Endometrium (tissue), 2 donors: ENCODE measurements around the gene KCNH2.

ENCODE experiments used
- FAIRE-seq: peaks from 2 replicates; lab custom pipeline; 2012; peaks lifted over from hg19 to GRCh38; lab: Jason Lieb, UNC
- donor health status: control.
- donor health status: control.

Gene KCNH2

DNA sequence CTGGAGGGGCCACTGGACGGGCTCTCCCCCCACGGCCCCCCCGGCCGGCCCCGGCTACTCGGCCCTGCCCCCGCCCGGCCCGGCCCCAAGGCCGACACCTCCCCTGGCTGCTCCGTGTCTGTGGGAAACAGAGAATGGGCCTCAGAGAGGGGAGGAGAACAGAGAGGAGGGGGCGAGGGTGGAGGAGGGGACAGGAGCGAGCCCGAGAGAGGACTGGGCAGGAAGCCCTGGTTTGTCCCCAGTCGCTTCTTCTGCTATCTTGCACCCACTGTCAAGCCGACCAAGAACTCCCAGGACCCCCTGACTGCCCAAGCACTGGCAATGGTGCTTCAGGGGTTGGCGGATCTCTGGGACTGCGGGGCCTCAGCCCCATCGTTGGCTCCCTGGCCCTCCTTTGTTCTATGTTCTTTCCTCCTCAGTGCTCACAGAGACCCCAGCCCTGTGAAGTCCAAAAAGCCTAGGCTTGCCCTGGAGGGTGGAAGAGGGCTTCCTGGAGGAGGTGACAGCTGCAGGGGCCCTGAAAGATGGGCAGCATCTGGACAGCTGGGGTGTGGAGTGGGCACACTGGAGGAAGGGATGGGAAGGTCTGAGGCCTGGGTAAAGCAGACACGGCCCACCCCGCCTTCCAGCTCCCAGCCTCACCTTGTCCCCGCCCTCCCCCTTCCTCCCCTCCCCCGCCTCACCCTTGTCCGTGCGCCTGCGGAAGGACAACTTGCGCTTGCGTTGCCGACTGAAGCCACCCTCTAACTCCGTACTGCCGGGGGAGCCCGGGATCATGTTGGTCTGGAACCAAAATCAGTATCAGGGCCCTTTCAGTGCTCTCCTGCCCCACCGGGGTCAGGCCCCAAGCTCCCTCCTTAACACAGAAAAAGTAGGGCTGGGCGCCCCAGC lies 30.1 kb downstream of the KCNH2 start:
- FAIRE-seq: no peak

DNA sequence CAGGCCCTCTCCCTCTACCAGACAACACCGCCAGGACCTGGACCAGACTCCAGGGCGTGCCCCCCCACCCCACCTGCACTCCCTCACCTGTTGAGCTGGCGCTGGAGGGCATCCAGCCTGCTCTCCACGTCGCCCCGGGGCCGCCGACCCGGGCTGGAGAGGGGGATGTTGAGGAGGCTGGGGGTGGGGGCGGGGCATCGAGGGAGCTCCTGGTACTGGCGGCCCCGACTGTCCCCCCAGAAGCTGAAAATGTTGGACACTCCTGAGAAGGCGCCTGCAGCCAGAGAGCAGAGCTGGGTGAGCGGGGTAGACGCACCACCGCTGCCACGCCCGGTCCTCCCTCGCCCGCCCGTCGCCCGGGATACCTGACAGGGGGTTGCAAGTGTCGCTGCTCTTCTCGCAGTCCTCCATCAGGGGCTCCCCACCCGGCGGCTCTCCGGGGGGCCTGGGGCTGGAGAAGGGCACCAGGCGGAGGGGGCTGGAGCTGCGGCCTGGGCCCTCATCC lies 30.8 kb downstream of the KCNH2 start:
- no peak for FAIRE-seq

DNA sequence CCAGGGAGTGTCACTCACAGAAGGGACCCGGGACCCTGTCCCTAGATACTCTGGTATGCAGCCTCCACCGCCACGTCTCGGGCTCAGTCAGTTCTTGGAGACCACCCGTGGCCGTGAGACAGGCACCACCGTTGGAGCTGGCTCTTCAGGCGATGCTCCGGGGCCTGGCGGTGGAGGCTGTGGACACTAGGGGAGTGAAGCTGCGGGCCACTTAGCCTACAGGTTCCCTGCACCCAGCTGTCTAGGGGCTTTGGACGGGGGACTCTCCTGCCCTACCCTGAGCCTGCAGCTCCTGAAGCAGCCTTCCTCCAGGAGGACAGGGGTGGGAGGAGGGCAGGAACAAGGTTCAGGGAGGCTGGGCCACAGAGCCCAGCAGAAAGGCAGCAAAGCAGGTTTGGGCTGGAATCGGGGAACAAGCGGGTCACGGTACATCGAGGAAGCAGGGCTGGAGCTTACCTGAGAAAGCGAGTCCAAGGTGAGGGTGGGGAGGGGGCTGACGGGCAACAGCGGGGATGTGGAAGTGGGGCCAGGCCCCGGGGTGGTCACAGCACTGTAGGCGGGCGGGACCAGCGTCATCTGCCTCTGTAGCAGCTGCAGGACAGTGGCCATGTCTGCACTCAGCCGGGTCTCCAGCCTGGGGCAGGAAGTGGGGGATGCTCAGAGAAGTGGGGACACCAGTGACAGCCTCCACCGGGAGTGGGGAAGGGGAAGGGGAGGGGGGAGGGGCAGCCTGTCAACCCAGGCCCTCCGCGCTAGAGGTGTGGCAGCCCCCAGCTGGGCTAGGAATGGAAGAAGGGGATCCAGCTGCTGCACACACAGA lies 31.5 kb downstream of the KCNH2 start:
- no peak for FAIRE-seq

DNA sequence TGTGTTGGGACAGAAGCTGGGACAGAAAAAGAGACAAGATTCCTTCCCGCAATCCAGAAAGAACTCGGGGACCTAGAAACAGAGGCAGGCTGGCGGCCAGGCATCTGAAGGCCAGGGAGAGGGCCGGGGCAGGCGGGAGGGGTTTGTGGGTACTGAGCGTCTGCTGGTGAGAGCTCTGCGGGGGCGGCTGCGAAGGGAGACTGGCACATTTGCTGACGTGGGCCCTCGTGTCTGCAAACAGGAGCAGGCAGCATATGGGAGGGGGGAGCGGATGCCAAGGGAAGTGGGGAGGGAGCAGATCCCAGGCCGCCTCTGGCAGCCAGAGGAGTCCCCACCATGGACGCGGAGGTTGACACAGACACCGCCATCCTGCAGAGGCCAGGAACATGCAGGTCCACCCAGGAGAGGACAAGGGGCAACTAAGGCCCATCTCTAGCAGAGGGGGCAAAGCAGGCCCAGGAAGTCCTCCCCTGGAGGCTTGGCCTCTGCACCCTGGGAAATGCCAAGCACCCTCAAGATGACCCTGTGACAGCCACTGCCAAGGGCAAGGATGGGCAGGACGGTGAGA lies 32.2 kb downstream of the KCNH2 start:
- no peak for FAIRE-seq

DNA sequence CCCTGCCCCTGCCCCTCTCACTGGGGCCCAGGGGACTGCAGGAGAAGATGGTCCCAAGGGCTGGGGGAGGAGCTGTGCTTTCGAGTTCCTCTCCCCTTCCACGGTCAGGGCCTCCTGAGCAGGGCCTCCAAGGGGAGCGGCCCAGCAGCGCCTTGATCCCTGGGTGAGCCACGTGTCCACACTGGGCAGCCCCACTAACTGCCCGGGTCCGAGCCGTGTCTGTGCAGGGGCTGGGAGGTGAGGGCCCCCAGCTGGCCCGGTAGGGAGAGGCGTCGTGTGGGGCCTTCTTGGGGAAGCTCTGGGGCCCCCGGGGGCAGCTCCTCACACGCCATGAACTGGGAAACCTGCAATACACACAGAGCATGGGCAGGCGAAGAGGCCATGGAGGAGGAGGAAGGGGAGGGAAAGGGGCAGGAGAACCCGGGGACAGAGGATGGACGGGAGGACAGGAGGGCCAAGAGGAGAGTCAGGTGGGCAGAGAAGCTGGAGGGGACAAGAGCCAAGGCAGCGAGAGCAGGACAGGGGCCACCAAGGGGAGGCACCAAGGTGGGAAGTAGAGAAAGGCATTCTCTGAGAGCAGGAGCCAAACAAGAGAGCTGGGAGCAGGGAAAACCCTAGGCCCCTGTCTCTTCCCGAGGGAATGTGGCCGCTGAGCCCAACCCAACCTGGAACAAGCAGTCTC lies 32.8 kb downstream of the KCNH2 start:
- FAIRE-seq: no peak

DNA sequence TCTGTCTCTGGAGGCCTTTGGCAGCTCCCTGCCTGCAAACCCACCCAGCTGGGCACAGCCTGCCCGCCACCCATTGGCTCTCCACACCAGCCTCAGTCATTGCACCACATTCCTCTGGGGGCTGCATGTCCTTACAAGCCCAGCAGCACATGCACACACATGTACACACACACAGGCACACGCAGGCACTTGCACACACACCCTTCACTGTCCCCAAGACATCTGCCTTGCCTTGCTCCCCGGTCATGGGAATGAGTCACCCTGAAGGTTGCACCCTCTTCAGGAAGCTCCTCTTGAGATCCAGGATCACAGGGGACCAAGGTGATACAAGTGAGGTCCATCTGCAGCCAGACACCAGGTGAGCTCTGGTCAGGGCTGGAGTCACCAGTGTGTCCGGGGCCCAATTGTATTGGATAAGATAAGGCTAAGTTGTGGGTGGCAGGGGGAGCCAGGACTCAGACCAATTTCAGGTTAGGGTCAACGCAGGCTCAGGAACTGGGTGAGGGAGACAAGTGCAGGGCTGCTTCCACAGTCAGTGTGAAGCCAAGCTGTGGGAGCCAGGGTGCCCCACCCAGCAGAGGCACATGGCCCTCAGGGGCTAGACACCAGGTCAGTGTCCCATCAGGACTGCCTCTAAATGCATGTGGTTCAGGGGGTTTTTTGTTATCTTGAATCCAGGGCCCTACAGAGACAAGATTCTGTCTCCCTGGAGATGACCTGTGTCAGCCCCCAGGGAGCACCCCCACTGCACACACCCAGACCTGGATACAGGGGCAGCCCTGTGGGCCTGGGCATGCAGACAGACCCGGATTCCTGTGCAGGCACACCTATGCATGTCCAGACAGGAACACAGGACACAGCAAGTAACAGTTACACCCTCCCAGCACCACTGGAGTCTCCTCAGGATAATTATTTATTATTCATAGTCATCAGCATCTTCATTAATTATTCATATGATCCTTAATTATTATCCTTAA lies 33.8 kb downstream of the KCNH2 start:
- FAIRE-seq: no peak

DNA sequence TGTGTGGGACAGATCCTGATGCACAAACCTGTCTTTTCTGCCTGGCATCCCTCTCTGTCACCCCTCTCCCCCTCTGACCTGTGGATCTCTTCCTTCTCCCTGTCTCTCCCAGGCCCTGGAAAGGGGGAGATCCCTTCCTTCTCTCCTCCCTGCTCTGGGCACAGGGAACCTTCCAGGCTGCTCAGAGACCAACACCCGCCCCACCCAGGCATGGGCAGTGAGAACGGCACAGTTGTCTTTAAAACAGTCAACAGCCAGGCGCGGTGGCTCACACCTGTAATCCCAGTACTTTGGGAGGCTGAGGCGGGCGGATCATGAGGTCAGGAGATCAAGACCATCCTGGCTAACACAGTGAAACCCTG lies 34.7 kb downstream of the KCNH2 start:
- FAIRE-seq: no peak

DNA sequence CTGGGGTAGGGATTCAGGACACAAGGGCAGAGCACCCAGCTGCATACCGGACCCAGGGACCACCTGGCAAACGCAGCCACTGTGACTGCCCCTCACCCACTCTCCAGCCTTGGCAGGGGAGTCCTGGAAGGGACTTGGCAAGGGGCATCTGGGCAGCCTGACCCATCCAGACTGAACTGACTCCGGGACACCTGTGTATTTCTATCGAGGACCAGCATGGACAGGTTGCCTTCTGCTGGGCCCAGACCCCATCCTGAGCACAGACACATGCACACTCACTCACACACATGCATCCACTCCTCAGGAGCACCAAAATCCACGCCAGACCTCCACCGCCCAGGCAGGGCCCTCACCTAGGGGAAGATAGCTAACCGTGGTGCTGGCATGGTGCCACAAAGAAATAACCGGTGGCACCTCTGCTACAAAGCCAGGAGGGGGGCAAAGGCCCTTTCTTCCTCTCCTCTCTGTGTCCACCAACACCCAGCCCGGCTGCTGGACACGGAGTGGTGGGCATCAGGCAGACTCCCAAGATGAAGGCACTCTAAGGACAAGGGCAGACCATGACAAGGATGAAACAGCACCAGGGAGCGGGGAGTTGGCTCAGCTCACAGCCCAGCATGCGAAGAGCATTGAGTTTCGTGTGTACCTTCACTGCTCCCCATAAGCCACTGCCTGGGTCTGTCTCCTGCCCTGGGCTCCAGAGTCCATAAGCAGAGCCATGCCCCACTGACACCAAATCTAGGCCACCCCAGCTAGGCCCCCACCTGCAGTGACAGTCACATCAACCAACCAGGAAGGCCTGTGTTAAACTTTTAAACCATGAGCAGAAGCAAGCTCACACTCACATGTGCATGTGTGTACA lies 35.3 kb downstream of the KCNH2 start:
- no peak for FAIRE-seq

DNA sequence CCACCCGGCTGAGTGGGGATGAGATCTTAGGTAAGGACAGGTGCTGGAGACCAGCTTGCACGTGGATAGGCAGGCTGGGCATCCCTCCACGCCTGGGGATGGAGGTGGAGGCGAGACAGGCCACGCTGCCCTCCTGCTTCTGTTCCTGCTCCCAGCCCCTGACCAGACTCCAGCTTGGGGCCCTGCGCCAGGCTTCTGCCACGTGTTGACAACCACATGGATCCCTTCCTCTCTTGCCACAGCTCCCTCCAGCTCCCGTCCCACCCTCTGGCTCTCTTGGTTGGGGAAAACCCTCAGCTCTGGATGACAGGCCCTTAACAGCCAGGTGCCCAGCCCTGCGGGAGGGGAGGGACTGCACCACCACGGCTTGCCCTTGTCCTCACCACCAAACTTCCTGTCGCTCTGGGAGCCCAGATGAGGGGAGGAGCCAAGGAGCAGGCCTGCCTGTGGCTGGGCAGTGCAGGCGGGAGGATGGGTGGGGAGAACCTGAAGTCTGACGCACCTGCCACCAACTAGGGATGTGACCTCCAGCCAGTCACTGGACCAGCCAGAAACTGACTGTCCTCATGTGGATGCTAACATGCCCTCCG lies 36.0 kb downstream of the KCNH2 start:
- FAIRE-seq: no peak

DNA sequence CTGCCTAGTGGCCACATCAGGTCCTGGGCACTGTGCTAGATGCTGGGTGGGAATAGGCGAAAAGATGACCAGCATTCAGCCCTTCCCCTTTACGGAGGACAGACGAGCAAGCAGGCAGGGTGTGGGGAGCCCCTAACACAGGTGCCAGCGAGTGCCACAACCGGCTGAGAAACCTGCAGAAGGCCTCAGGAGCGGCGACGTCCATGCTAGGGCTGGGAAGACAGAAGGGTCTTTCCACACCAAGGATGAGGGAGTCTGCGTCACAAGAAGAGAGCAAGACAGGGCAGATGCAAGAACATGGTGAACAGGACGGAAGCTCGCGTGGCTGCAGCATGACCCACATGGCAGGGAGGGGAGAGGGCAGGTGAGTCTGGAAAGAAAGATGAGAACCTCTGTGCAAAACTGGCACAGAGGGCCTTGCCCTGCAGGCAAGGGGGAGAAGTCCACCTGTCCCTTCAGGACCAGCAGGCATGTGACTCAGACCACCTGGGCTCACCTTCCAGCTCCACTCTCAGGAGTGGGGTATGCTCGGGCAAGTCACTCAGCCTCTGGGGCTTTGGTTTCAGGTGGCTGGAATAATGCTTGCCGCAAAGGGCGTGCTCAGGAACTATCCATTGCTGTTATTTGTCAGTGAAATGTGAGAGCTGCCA lies 36.6 kb downstream of the KCNH2 start:
- FAIRE-seq: no peak

DNA sequence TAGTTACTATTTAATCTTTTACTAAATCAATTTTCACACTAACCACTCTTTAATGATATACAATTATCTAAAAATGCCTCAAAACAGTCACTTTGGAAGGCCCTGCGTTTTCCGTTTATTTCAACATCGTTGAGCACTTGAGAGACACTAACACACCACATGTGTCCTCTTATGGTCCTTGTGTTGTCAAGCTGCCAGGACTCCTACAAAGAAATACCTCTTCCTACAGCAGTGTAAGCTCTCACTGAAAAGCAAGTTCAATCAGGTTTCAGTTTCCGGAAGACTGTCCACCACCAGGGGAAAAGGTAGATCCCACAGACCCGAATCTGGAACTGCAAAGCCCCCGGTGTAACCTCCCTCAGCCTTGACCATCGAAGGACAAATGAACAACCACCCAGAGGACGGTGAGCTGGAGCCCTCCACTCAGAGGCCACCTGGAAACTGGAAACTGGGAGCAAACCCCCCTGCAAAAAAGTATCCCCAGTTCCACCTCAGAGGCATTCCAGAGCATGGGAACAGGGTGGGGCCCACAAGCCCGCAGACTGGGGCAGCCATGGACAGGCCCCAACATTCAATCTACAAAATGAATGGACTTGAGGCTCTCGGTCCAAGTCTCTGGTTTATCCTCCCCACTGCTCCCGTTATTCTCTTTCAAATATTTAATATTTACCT lies 37.6 kb downstream of the KCNH2 start:
- FAIRE-seq: no peak

DNA sequence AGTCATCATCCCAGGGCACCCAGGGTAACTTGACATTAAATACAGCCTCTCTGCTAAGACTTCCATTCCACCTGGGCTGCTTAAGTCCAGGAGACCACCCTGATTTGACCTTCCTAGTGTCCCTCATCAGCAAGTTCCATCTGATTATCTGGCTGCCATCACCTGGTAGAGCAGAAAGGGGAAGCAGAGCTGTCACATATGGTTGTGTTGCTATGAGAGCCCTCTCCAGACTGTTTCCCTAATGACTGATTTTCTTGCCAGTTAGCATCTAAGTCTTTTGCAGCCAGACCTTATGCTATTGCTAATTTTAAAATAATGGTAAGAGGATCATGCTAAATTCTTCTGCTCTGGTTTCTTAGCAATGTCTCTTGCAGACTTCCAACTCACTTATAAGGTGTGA lies 38.7 kb downstream of the KCNH2 start:
- no peak for FAIRE-seq

DNA sequence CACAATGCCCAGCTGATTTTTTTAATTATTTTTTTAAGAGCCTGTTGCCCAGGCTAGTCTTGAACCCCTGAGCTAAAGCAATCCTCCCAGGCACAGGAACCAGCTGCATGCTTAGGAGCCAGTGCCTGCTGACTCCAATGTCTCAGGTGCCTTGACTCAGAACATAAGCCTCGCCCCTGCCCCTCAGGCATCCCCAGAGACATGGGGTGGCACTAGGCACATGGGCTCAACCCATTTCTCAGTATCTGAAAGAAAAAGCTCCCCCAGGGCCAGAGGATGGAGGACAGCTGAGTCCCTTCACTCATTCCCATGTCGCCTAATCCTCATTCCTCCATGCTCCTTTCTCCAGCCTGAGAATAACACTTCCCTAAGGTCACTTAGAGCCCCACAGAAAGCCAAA lies 39.1 kb downstream of the KCNH2 start:
- FAIRE-seq: no peak

DNA sequence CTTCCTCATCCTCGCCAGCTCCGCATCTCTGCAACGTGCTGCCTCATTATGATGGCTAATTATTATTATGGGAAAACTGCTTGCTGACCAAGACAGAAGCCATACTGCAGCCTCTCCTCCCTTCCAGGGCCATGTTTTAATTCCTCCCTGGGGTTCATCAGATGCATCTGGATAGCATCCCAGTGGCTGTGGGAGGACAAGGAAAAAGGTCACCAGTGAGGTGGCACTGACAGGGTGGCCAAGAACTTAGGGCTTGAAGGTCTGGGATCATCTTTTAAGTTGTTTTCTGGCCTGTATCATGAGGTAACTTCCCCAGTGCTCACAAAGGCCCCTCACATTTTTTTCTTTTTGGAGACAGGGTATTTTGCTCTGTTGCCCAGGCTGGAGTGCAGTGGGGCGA lies 39.6 kb downstream of the KCNH2 start:
- no peak for FAIRE-seq

DNA sequence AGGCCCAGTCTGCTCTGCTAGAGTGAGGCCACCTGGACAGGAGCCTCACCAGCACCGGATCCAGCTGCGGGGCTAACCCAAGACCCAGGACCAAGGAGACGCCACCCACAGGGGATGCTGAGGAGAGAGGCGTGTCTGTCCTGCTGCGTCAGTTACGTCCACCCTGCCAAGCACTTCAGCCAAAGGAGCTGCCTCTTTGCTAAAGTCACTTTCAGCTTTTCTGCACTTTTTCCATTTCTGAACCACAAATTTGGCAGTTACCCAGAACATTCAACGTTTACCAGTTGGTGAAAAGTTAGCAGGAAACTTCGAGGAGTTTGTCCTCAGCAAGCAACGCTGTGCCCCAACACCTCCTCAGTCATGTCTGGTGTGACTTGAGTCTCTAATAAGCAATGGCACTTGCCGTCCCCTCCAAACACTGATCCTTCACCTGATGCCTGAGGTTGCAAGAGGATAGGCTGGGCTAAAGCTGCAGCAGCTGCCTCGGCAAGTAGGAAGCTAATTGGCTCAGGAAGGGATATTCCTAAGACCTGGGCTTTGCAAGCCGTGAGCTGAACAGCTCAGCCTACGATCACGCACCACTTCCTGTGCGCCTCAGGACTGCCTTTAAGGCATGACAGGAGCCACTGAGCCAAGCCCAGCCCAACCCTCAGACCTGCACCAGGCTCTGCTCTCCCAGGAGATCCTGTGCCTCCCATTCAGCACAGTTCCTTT lies 40.1 kb downstream of the KCNH2 start:
- FAIRE-seq: no peak

DNA sequence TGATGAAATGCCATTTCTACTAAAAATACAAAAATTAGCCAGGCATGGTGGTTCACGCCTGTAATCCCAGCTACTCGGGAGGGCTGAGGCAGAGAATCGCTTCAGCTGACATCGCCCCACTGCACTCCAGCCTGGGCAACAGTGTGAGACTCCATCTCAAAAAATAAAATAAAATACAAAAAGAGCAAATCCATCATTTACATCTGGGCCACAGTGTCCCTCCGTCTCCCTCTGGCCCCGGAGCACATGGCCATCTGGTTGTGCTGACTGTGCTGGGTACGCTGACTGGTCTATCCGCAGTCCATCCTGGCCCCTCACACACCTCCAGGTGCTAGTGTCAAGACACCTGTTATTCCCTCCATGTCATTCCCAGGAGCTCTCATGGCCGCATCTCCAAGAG lies 42.1 kb downstream of the KCNH2 start:
- FAIRE-seq: no peak

DNA sequence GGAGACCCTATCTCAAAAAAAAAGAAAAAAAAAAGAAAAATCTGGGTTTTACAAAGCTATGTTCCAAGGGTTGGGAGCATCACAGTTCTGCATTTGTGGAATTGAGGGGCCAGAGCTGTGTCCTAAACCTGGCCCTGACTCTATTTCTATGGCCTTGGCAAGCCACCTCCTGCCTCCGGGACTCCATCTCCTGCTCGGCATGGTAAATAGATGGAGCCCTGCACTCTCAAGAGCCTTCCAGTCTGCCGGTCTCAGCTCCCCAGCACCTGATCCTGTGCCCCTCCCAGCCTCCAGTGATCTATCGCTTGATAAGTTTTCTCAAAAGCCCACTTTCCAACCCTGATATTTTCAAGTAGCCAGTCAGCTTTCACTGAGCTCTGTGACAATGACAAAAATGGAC lies 43.0 kb downstream of the KCNH2 start:
- FAIRE-seq: no peak
